ENCODE measurements around the gene ZDHHC11B. TPM values are rescaled to one million over a fixed set of nuclear protein-coding genes. Genes with fewer than 3 reads are reported as not detected.
"Not testable (repeated sequence)": the region's sequence is repeated elsewhere in the genome, so short reads cannot be mapped to it uniquely, and the experiment has no call there.

The ZDHHC11B gene
- total RNA-seq, 1 experiment from 2014 or later, result 2.3 TPM

GRCh38 chr5:686172-686523 is 98.4 kb downstream of the ZDHHC11B start:
- DNase-seq (ENCODE audit: low spot score), result not testable (repeated sequence)

DNA sequence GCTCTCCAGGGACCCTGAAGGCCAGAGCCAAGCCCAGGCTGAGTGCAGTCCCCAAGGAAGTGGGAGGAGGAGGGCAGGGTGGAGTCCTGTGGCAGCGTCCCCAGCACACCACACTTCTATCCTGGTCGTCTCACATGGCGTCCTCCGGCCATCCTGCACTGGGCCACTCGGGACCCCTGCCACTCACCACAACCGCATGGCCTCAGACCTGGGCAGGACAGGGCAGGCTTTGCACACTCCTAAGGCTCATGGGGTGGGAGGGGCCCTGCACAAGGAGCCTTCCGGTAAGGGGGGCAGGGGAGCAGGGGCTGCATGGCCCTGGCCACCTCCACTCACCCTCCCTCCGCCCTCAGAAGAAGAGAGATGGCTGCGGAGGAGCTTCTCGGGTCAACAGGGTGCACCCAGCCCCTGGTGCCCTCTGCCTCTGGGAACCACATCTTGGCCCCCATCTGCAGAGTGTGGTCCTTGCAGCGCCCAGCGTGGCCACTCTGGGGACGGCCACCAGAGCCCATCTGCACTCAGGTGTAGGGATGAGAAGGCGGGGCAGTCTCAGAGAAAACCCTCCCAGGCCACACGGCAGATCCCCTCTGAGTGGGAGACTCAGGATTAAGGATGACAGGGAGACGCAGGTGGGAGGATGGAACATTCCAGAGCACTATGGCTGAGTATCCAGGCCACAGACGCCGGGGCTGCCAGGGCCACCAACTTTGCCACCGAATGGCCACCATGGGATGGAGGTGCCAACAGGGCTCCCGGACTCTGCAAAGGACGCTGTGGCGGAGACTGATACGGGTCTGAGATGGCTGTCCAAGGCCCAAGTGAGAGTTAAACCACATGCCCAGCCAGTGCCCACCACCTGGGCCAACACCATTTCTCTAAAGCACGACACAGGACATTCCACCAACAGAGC is 99.0 kb downstream of the ZDHHC11B start:
- DNase-seq (ENCODE audit: low spot score), result no peak

DNA sequence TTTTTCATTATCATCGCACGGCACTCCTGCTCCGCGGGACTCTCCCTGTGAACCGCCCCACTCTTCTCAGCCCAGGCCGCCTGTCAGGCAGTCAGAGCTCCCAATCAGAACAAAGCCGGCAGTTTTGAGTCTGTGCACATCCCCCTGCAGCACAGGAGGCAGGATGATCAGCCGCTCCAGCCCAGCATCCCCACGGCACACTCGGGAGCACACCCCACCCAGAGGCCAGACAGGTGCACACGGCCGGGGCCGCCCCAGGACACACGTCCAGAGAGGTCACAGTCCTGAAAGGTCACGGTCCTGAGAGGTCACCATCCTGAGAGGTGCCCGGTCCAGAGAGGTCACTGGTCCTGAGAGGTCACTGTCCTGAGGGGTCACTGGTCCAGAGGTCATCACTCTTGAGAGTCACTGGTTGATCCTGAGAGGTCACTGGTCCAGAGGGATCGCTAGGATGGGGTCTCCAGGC is 99.7 kb downstream of the ZDHHC11B start:
- no peak for DNase-seq (ENCODE audit: low spot score)

DNA sequence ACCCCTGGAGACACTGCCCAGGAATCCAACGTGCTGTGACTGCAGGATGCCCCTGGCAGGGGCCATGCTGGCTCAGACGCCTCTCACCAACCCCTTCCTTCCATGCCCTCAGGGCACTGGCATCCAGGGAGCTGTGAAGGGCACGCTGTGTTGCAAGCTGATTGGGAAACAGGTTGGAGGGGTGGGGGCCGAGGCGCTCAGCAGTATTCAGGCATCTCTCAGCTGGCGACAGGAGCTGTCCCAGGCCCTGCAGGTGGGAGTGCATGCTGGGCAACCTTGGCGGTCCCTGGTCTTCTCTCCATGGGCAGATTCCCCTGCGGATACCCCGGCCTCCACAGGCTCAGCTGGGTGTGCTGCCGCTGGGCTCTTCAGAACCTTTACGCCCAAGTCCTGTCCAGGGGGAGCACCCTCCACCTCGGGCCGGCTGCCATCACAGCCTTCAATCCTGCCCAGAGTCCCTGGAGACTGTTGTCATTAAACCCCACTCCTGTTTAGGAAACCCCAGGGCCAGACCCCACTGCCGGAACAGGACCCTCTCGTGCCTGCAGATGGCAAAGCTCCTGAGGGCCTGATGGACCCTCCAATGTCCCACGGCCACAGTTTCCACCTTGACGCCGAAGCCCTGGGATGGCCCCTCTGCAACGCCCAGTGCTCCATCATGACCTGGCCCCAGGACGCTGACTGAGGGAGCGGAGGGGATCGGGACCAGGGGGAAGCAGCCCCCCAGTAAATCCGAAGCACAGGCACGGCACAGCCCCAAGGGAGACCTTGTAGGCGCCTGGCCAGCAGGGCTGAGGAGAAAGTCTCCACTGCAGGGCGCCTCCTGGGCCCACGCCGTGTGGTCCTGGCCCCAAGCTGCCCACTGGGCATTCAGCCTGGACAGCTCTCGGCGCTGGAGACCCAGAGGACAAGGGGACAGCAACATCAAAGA is 100.7 kb downstream of the ZDHHC11B start:
- DNase-seq (ENCODE audit: low spot score), result no peak

DNA sequence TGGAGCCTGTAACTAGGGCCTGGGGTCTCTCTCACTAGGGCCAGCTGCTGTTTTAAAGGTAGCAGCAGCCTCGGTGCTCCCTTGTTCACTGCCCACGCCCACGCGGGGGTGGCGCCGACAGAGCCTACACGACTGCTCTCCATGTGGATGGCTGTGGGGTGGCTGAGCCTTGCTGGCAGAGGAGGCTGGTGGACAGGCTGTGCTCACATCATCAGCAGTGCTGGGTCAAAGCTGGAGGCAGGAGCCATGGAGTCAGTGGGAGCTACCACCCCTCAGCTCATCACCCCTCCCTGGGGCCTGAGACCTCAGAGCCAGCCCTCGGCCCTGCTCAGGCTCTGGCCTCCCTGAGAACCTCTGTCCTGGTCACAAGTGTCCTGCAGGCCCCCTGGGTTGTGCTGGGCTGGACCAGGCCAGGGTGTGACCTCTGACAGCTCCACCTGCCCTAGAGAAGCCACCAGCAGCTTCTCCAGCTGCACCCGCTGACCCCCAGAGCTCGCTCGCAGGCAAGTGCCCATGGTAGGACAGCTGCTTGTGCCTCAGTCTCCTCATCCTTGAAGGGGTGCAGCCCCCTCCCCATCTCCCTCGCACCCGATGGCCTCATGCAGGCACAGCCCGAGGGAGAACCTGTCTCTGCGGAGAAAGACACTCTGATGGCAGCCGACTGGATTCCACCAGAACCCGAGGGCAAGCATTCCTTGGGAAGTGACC is 101.7 kb downstream of the ZDHHC11B start:
- DNase-seq (ENCODE audit: low spot score), result not testable (repeated sequence)

DNA sequence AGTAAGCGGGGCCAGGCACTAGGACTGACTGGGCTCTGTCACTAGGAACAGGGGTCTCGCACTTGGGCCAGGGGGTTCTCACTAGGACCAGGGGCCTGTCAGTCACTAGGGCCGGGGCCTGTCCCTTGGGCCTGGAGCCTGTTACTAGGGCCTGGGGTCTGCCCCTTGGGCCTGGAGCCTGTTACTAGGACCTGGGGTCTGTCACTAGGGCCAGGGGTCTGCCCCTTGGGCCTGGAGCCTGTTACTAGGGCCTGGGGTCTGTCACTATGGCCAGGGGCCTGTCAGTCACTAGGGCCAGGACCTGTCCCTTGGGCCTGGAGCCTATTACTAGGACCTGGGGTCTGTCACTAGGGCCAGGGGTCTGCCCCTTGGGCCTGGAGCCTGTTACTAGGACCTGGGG is 102.3 kb downstream of the ZDHHC11B start:
- not testable (repeated sequence) for DNase-seq (ENCODE audit: low spot score)

- DNase-seq (ENCODE audit: low spot score), result not testable (repeated sequence)
Observed at GRCh38 chr5:681317-682191, 103.0 kb downstream of the ZDHHC11B start.

DNA sequence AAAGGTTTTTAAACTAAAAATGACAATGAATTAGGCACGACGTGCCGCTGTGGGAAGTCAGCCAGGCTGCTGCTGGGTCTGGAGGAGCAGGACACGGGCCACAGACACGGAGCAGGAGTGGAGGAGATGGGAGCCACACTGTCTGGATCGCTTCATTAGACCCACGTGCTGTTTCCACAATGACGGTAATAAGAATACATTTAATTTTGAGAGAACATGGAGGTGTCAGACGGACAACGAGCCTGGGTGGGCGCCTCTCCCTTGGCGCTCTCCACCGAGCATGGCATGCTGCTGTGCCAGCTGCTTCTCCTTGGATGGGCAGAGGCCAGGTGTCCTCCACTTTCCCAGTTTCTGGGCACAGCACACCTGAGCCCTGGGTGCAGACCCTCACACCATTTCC is 103.7 kb downstream of the ZDHHC11B start:
- not testable (repeated sequence) for DNase-seq (ENCODE audit: low spot score)

GRCh38 chr5:680118-680795 is 104.3 kb downstream of the ZDHHC11B start:
- DNase-seq (ENCODE audit: low spot score), result not testable (repeated sequence)

- not testable (repeated sequence) for DNase-seq (ENCODE audit: low spot score)
Observed at GRCh38 chr5:679166-679895, 105.2 kb downstream of the ZDHHC11B start.

GRCh38 chr5:678521-678920 is 106.0 kb downstream of the ZDHHC11B start:
- not testable (repeated sequence) for DNase-seq (ENCODE audit: low spot score)

DNA sequence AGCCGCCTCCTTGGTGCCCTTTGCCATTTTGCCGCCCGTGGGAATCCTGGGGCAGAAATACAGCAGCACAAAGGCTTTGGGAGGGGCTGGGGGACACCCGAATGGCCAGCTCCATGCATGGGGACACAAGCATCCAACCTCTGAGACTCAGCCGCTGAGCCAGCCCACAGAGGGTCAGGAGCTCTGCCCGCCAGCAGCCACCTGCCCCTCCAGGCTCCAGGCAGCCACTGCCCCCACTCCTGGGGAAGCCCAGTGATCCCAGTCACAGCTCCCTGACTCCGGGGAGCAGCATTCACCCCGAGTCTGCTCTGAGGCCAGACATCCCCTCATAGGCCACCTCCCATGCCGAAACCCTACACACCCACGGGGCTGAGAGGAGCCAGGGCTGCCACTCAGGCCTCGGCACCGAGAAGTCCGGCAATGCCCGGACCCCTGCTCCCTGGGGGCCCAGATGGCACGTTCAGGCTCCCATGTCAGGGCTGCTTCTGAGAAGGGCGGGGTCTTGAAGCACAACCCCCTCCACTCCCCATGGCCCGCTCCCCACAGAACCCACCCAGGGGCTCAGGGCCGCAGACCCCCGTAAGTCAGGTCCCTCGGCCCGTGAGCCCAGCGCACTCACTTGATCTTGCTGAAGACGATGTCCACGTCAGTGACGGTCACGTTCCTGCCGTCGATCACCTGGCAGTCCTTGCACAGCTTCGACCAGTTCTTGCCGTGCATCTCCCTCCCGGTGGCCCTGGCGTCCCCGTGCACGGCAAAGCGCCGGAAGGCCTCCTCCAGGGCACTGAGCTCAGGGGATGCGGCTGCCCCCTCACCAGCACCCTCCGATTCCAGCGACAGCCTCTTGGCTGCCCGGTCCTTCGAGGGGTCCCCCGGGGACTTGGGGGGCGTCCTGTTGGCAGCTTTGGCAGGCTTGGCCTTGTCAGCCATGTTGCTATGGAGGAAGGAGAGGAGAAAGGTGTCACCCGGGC is 107.1 kb downstream of the ZDHHC11B start:
- DNase-seq (ENCODE audit: low spot score), result no peak

DNA sequence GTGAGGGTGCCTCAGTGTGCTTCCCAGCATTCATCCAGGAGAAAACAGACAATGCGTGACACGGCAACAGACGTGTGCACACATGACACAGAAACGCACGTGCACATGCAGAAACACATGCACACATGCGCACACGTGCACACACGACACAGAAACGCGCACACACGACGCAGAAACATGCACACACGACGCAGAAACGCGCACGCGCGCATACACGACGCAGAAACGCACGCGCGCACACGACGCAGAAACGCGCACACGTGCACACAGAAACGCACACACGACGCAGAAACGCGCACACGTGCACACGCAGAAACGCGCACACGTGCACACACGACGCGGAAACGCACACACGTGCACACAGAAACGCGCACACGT is 107.8 kb downstream of the ZDHHC11B start:
- no peak for DNase-seq (ENCODE audit: low spot score)

- DNase-seq (ENCODE audit: low spot score), result no peak
Observed at GRCh38 chr5:675871-676698, 108.4 kb downstream of the ZDHHC11B start.

- no peak for DNase-seq (ENCODE audit: low spot score)
Observed at GRCh38 chr5:675111-675870, 109.2 kb downstream of the ZDHHC11B start.

GRCh38 chr5:674630-675011 is 109.9 kb downstream of the ZDHHC11B start:
- DNase-seq (ENCODE audit: low spot score), result no peak
